HG03066 (cell line): ENCODE data around the gene PAOX.
"Not testable (repeated sequence)": the region's sequence is repeated elsewhere in the genome, so short reads cannot be mapped to it uniquely, and the experiment has no call there.

Experiments
- ATAC-seq: cut with Tn5 transposase; IDR thresholded peaks from one replicate; pipeline ENCODE4 v1.9.1; 2021; ENCODE audit warnings: low read depth; ENCODE audit not compliant: unreplicated experiment

Gene PAOX

DNA sequence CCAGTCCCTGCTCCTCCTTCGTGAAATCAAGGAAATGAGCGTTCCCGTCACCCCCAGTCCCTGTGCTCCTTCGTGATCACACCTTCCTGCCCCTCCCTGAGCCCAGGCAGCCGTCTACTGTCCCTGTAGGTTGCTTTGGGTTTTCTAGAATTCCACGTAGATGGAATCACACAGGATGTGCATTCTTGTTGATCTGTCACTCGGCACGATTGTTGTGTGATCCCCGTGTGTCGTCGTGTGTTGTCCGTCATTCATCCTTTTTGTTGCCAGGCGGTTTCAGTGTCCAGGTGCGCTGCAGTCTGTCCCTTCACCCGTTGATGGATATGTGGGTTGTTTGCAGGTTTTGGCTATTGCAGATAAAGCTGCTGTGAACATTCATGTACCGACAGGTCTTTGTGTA, 24.3 kb downstream of the PAOX start:
- ATAC-seq: no peak

DNA sequence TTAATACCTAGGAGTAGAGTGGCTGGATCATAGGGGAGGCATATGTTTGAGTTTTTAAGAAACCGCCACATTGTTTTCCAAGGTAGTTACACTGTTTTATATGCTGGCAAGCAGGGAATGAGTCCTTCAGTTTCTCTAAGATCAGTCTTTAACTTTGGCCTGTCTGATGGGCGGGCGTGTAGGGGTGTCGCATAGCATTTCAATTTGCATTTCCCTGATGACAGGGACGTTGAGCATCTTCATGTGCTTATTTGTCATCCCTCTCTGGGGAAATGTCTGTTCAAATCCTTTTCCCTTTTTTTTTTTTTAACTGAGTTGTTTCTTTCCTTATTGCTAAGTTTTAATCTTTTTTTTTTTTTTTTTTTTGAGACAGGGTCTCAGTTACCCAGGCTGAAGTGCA, 24.7 kb downstream of the PAOX start:
- ATAC-seq: no peak

DNA sequence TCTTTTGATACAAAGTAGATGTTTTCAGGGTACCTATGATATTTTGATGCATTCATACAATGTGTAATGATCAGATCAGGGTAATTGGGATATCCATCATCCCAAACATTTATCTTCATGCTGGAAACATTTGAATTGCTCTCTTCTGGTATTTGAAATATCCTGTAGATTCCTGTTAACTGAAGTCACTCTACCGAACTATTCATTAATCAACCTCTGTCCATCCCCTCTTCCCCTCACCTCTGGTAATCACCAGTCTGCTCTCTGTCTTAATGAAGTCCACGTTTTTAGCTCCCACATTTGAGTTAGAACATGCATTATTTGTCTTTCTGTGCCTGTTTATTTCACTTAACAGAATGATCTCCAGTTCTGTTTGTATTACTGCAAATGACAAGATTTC, 26.2 kb downstream of the PAOX start:
- no peak for ATAC-seq

- no peak for ATAC-seq
Observed at GRCh38 chr10:133405844-133406527, 26.9 kb downstream of the PAOX start.

GRCh38 chr10:133411523-133412380, 32.7 kb downstream of the PAOX start:
- ATAC-seq: no peak

- no peak for ATAC-seq
Observed at GRCh38 chr10:133412381-133412711, 33.3 kb downstream of the PAOX start.

DNA sequence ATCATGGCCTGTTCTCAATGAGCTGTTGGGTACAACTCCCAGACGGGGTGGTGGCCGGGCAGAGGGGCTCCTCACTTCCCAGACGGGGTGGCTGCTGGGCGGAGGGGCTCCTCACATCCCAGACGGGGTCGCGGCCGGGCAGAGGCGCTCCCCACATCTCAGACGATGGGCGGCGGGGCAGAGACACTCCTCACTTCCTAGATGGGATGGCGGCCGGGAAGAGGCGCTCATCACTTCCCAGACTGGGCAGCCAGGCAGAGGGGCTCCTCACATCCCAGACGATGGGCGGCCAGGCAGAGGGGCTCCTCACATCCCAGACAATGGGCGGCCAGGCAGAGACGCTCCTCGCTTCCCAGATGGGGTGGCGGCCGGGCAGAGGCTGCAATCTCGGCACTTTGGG, 35.3 kb downstream of the PAOX start:
- ATAC-seq: not testable (repeated sequence)

DNA sequence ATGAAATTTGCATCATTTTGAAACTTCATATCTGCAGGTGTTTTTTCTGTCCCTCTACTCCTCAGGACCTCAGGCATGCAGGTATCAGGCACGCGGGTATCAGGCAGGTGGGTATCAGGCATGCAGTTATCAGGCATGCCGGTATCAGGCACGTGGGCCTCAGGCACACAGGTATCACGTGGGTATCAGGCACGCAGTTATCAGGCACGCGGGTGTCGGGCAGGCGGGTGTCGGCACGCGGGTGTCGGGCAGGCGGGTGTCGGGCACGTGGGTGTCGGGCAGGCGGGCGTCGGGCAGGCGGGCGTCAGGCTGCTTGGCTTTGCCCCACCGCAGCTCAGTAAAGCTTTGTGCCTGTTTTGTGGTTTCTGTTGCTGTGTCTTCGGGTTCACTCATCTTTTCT, 36.7 kb downstream of the PAOX start:
- ATAC-seq: no peak

- ATAC-seq: no peak
Observed at GRCh38 chr10:133418289-133418993, 39.4 kb downstream of the PAOX start.

DNA sequence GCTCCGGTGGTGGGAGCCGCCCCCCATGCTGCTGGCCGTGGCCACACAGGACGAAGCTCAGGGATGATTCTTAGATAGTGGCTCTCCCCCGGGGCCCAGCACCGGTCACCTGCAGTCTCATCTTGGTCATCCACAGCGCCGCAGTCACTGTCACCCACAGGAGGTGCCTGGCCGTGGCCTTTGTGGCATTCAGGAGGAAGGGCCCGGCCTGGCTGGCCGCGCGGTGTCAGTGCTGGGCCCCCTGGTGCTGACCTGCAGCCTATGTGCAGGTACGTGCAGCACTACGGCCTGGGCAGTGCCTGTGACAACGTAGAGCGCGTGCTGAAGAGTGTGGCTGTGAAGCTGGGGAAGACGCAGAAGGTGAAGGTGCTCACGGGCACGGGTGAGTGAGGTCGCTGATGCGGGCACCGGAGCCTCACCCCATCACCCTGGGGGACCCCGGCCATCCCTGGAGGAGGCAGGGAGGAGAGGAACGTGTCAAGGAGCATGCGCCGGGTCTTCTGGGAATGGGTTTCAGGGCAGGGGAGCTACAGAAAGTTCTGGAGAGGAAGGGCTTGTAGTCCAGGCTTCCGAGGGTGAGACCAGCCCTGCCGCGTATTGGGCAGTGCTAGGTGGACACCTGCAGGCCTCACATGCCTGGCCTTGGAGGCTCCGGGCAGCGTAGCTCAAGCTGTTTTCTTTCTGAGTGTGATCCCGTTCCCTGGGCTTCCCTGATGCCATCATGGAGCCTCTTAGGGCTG, 40.3 kb downstream of the PAOX start:
- no peak for ATAC-seq

GRCh38 chr10:133420028-133420427, 41.0 kb downstream of the PAOX start:
- ATAC-seq: no peak

DNA sequence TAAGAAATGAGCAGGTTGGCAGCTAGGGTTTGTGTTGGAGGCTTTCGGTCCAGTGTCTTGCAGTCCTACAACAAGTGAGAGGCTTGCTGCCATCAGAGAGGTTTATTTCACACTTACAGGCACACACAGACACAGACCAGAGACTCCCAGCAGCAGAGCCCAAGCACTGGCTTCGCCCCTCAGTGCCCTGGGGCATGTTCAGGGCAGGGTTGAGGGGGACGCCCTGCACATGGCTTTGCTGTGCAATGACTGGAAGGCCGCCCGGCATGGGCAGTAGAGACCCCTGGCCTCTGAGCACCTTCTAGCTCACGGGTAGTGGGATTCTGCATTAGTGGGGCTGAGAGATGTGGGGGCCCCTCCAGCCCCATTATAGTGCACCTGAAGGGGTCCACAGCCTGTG, 41.5 kb downstream of the PAOX start:
- no peak for ATAC-seq

- no peak for ATAC-seq
Observed at GRCh38 chr10:133421336-133422222, 42.5 kb downstream of the PAOX start.

DNA sequence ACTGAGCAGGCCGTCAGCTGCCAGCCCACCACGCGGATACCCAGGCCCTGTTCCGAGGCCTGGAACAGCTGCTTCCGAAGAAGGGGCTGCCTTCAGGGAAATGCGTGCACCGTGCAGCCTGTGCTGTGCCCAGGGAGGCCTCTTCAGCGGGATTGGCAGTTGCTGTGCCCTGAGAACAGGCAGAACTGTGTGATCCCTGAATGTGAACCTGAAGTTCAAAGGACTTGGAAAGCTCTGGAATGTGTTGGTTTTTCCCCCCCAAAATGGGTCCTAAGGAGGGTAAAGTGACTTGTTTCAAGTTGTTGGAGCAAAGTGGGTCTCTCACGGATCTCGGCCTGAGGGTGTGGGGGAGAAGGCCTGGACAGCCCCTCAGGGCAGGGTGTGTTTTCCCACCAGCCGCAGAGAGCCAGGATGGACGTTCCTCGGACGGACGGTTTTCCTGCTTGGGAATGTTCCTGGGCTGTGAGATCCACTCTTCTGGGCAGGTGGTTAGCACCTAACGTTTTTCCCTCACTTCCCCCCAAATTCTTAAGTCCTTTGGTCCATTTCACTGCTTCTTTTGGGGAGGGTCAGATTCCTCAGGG, 43.3 kb downstream of the PAOX start:
- ATAC-seq: no peak

DNA sequence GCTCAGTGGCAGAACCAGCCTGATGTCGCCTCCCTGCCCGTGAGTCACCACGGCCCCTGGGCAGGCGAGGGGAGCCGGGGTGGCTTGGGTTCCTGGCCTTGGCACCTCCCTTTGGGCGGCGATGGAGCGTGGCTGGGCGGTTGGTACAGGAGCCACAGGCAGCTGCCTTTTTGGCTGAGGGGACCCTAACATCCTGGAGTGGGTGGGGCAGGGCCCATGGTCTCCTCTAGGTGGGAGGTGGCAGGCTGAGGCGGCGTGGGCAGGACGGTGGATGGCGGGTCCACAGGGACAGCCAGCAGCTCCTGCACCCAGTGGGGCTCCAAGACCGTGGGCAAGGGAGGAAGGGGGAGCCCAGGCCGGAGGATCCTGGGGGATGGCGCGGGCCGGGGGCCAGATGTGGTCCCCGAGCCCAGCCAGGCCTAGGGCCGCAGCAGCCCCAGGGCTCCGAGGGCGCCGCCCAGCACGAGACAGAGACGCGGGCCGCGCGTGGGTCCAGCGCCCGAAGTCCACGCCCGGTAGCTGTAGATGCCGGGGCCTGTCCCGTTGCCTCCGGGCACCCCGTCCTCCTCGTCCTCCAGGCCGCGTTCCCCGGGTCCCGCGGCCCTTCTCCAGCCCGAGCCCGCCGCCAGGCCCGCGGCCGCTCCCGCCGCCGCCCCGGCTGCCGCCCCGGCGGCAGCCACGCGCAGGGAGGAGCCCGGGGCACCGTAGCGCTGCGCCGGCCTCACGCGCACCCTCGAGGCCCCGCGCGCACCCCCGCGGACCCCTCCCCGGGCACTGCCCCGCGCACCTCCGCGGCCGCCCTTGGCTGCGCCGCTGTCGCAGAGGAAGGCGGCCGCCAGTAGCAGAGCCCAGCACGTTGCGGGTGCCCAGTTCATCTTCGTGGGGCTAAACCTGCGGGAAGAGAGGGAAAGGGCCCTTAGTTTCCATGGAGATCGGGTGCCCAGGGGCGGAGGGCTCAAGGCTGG, 44.0 kb downstream of the PAOX start:
- ATAC-seq: no peak

GRCh38 chr10:133424102-133424501, 45.0 kb downstream of the PAOX start:
- not testable (repeated sequence) for ATAC-seq

- ATAC-seq: not testable (repeated sequence)
Observed at GRCh38 chr10:133424601-133425000, 45.5 kb downstream of the PAOX start, which contains the start of gene SPRN. SPRN (minus strand) TSS chr10:133424625; CDS start chr10:133423681, 944 bp downstream.

- not testable (repeated sequence) for ATAC-seq
Observed at GRCh38 chr10:133429571-133429970, 50.5 kb downstream of the PAOX start.
